H1 (cell line): ENCODE measurements around the gene BARHL1. TPM values are rescaled to one million over a fixed set of nuclear protein-coding genes. Genes with fewer than 3 reads are reported as not detected.

Source experiments
- CBX5 ChIP-seq: fragments of 300-800, 300-1000 bp; sonication (generic); IDR thresholded peaks from 2 replicates; pipeline ENCODE4 v1.7.1; 2016; ENCODE audit warnings: antibody characterized with exemption, low read length, low read depth
- KDM1A ChIP-seq: fragments of 200-600, 300-600 bp; sonication (generic); IDR thresholded peaks from 2 replicates; pipeline ENCODE4 v1.7.1; 2016; ENCODE audit warnings: mild to moderate bottlenecking, low read length, borderline replicate concordance
- polyA plus RNA-seq, 7 experiments: library from polyadenylated mRNA; depleted of rRNA in 3 of 7; stranded (reverse) in 5 of 7; unstranded in 2 of 7; fragments of >200 nt in 5 of 7; fragments of 200-250 nt in 2 of 7; gene quantifications; 1 replicate in 5 of 7; 2 replicates in 1 of 7; 4 replicates in 1 of 7; pipeline versions ENCODE4 v1.2.1 to v1.2.3, GENCODE V29; 2011 to 2013; ENCODE audit warnings: missing spikeins in 2 of 7, mixed read lengths in 2 of 7
- total RNA-seq: library from RNA; stranded (reverse); fragmentation: NEBNext Ultra II Directional; extraction: Animal tissue kit (Norgen Biotek cat#: 25700); gene quantifications from 2 replicates; pipeline ENCODE4 v1.2.1, GENCODE V29; 2021
- TF ChIP-seq, protein P1 (sequence below): IDR thresholded peaks from 2 replicates; pipeline ENCODE4 v1.6.1; 2012; ENCODE audit warnings: inconsistent platforms

Gene BARHL1
- total and polyA plus RNA-seq, 2 of the 8 experiments (the other 6 are each of a cell fraction or from before 2014, with no cell fraction given), result not detected

DNA sequence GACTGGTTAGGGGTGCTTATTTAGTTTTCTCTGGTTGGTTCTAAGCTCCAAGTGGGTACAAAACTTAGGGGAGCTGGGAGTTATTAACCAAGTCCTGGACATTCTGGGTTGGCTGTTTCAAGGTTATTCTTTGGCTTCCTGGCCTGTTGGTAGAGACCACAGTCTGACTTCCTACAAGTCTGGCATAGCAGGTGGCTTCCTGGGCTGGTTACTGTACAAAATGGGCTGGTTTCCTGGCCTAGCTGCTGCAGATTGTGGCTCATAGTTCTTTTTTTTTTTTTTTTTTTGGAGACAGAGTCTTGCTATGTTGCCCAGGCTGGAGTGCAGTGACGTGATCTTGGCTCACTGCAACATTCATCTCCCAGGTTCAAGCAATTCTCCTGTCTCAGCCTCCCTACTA, 46.3 kb upstream of the BARHL1 start (continued):
- TF ChIP-seq, protein P1, sequence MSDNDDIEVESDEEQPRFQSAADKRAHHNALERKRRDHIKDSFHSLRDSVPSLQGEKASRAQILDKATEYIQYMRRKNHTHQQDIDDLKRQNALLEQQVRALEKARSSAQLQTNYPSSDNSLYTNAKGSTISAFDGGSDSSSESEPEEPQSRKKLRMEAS, result no peak
- TF ChIP-seq CBX5 (no peak), KDM1A (no peak)
